Left kidney (tissue), 8 donors: Measurements from ENCODE around the gene TPP2. TPM values are rescaled to one million over a fixed set of nuclear protein-coding genes. Genes with fewer than 3 reads are reported as not detected.

Source experiments
- DNase-seq: peaks from one replicate; pipeline ENCODE4 v3.0.0-alpha.2; 2013
- long read RNA-seq, 8 donors: transcript quantifications; one replicate each; lab custom pipeline, GENCODE V29; 2026
- polyA plus RNA-seq: library from polyadenylated mRNA; unstranded; fragments of 120-200 nt; gene quantifications from one replicate; pipeline ENCODE4 v1.2.1, GENCODE V29; 2013; ENCODE audit not compliant: insufficient read length

Gene TPP2
- 71.7 TPM for polyA plus RNA-seq
- long read RNA-seq, donor 1, partial matches to known transcripts, result 0 of 2 reads
- long read RNA-seq, donor 1, other reads (novel, unspliced or antisense), result 0 of 2 reads
- long read RNA-seq, donor 2, partial matches to known transcripts, result 0 of 2 reads
- long read RNA-seq, donor 2, other reads (novel, unspliced or antisense), result 0 of 2 reads
- long read RNA-seq, donor 3, result 0 reads
- long read RNA-seq, donor 4, result 0 reads
- long read RNA-seq, donor 5, partial matches to known transcripts, result 30 of 32 reads
- long read RNA-seq, donor 5, other reads (novel, unspliced or antisense), result 0 of 32 reads
- long read RNA-seq, donor 6, partial matches to known transcripts, result 0 of 1 reads
- long read RNA-seq, donor 6, other reads (novel, unspliced or antisense), result 0 of 1 reads
- long read RNA-seq, donor 7, partial matches to known transcripts, result 0 of 3 reads
- long read RNA-seq, donor 7, other reads (novel, unspliced or antisense), result 0 of 3 reads
- long read RNA-seq, donor 8, result 0 reads

DNA sequence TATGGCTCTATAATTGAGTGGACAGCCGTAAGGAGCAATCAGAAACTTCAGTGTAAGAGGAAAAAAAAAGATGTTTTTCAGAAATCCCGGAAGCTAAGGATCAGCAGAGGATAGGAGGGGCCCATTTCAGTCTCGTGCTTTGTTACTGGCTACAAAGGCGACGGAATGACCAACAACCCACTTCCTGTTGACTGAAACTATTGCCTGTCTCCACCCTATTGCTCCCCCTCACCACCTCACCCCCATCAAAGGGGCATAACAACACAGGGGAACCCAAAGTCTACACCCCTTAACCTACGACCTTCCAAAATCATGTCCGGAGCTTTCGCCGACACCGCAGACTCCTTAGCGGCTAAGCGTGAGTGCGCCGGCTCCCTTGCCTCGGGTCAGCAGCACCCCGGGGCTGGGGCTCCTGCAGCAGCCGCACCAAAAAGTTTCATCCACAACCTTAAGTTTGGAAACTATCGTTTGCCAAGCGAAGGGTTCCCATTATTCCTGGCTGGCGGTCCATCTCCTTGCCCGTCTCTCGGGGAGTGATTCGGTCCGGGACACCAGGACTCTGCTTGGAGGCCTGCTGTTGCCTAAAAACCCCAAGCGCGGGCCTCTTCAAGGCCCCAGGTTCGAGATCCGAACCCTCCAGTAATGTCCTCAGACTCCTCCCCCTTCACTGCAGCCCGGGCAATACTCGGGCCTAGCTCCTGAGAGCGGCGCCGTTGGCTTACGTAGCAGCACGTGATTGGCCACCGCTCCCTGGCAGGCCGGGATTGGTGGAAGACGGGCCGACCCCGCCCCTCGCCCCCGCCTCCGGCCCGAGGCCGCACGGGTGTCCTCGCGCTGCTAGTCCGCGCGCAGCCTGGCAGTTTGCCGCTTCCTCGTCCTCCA is at the start of gene TPP2:
Gene TPP2 (plus strand): TSS at position 840 of the 882 bp plus-strand sequence. CDS start 53 bp downstream, outside the sequence.
- DNase-seq, result peak; percentile 97

DNA sequence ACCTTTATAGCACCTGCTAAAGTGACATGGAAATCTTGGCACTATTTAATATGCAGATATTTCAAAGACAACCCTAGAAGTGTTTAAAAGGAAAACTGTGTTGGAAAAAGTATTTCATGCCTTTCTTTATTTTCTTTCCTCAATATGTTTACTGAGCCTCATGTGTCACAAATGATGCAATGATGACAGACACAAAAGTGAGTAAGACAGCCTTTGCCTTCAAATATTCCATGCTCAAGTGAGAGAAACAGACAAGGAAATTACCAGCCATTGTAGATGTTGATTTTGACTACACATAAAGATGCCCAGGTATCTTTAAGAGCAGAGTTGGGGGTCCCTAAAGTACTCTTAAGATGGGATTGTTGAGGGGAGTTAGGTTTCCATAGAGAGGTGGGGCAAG is 48.0 kb upstream of the TPP2 start:
- DNase-seq, result no peak

DNA sequence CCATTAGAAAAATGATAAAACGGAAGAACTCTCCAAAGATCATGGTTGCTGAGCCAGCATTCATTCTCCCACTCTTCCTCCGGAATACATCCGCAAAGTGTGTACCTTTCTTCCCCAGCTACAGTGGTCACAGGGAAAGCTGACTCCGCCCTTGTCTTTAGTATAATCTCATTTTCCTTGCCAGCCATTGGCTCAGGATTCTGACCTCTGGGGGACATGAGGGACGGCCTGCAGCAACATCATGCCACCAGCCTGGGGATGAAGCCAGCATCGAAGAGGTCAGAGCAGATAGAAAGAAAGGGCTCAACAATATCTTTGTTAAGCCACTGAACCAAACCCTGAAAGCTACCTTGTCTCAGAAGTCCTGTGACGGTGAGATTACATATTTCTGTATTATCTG is 46.3 kb upstream of the TPP2 start:
- no peak for DNase-seq

DNA sequence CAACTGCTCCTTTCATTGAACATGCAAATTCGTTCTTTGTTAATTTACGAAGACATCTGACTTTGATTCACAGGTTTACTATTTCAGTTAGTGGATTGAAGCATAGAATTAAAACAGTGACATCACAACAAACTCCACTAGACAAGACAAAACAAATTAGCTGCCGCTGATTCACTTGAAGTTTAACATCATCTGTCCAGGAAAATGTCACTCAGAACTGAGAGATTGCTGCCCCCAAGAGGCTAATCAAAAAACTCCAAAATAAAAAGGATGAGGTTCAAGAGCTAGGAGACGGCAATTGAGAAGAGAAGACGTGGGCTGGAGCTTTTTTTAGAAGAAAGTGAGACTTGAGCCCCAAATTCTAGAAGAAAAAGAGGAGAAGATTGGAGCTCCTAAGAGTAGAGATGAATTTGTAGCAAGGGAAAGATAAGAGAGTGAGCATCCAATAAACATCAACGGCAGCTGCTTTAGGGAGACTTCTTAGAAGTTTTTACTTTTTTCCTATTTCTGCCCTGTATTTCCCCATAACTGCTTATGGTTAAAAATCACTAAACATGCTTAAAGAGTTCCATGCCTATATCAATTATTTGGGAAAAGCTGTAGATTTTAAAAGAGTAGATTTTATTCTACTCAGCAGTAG is 40.8 kb upstream of the TPP2 start:
- DNase-seq, result peak; percentile 34

DNA sequence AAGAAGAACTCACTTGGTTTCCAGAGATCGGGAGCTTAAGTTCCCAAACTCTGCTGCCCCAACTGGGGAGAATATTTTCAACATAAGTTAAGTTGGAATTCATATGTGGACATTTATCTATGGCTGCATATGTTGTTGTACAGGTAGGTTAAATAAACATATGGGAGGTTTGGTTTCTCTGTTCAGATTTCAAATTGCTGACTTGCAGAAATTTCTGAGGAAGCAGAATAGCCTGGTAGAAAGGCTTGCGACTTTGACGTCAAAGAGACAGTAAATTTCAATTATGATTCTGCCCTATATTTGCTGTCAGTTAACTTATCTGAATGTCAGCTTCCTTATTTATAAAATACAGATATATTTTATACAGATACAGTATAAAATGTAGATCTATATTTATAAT is 40.0 kb upstream of the TPP2 start:
- no peak for DNase-seq

DNA sequence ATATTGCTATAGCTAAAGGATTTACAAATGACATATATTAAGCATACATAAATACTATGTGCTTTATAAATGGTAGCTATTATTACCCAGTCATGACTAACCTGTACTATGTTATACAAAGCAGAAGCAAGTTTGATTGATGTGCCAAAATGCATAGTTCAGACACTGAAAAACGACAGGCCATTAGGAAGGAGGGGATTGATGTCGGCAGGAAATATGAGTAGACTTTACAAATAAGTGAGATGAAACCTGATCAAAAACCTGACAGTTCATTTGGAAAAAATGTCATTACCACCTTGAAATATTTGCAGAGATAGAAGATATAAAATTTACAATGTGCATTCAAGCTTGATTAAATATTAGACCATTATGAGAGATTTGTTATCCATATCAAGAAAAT is 38.8 kb upstream of the TPP2 start:
- no peak for DNase-seq

DNA sequence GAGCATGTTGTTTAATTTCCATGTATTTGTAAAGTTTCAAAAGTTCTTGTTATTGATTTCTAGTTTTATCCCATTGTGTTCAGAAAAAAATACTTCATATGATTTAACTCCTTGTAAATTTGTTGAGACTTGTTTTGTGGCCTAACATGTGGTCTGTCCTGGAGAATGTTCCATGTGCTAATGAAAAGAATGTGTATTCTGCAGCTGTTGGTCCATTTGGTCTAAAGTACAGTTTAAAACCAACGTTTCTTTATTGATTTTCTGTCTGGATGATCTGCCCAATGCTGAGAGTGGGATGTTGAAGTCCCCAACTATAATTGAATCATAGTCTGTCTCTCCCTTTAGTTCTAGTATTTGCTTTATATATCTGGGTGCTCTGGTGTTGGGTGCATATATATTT is 34.9 kb upstream of the TPP2 start:
- DNase-seq, result no peak

DNA sequence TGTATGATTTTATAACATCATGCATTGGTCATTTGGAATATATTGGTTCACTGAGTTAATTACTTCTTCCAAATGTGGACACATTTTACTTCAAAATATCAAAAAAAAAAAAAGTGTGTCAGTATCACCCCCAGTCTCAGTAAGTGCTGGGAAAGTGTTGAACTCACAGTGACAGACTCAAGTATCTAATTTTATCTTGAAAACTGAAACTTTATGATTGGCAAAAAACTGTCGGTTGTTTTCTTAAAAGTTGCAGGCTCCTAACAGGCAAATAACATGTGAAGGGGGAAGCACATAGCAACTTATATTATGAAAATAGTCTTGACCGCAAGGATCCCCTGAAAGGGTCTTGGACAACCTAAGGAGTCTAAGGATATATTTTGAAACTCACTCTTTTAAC is 33.5 kb upstream of the TPP2 start:
- no peak for DNase-seq

DNA sequence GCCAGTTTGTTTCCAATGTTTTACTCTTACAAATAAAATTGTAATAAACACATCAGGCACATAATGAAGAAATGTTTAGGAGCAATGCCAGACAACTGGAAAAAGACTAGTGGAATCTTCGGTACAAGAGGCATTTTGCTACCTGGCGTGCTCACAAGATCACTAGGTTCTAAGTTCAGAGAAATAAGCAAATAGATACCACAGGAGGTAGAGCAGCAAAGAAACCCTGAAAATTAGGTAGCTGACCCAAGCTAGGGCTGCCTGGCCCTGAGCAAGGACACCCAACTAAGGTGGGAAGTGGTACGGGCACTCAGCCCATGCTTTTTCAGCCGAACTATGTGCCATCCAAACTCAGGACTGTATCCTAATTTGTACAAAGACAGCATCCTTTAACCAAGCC is 32.2 kb upstream of the TPP2 start:
- no peak for DNase-seq

DNA sequence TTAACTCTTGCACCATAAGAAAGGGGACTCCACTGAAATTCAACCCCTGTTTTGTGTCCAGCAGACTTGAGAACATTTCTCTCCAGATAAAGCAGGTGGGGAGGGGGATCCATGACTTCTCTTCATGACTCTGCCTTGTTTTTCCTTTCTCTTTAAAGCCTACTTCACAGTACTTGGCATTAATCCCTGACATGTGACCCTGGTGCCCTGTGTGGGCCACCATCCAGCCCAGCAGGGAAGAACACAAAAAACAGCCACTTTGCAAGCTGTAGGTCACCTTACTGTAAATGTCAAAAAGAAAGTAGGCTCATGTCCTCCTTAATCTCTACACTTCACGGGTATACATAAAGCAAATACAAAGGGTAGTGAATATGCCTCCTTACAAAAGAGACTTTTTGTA is 30.3 kb upstream of the TPP2 start:
- DNase-seq, result no peak

DNA sequence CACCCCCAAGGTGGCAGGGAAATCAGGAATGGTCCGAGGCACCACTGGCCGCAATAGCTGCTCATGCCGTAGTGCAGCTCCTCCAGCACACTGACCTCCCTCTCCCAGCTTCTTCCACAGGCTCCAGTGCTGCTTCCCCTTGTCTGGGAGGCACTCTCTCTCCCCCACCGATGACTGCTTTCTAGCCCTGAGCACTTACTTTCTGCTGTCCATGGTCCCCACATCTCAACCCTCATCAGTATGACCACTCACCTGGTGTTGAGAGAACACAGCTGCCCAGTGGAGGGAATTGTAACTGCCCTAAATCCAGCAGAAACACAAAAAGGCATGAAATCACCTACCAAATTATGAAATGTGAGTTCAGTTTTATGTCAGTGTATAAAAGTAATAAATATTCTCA is 28.9 kb upstream of the TPP2 start:
- DNase-seq, result no peak

DNA sequence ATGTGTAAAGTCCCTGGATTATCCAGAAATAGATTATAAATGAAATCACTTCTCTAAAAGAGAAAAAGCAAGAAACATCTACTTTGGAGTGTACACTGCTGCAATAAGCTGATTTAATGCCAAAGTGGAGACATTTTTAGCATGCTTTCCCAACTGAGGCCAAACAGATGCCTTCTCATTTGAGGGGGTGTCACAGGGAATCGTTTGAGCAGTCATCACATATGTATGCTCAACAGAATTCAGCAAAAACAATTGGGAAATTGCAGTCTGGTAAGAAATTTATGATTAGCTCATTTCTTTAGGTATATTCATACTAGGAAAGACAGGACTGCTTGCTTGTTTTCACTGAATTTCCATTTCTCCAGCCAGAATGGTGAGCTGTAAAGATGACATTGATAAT is 27.3 kb upstream of the TPP2 start:
- DNase-seq, result no peak

DNA sequence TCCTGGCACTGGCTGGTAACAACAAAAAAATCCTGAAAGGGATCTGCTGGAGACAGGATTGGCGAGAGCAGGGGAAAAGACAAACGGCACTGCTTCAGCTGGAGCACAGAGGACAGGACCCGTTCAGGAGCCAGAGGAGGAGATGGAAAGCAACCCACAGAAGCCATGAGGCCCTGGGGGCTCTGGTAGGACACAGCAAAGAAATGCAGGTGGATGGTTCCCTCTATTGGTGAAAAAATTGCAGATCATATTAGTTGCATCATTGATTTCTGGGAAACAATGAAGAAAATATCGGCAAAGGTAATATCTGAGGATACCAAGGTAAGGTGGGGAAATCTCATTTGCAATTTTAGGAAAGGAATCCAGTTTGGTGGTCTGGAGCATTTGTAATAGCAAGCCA is 25.7 kb upstream of the TPP2 start:
- DNase-seq, result no peak

DNA sequence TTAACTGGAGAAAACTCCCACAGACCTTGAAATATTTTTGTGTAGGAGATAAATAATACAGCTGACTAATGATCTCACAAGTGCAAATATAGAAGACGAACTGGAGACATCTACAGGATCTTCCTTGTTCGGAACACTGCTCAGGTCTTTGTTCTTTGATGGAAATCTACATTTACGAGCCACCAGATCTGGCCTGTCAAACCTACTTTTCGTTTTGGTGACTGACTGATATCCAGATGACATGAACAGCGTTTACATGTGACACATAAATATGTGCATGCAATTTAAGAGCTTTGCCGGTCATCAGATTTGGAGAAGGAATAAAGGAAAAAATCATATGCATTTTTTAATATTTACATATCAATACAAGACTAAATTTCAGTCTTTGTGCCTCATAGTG is 24.5 kb upstream of the TPP2 start:
- DNase-seq, result no peak

DNA sequence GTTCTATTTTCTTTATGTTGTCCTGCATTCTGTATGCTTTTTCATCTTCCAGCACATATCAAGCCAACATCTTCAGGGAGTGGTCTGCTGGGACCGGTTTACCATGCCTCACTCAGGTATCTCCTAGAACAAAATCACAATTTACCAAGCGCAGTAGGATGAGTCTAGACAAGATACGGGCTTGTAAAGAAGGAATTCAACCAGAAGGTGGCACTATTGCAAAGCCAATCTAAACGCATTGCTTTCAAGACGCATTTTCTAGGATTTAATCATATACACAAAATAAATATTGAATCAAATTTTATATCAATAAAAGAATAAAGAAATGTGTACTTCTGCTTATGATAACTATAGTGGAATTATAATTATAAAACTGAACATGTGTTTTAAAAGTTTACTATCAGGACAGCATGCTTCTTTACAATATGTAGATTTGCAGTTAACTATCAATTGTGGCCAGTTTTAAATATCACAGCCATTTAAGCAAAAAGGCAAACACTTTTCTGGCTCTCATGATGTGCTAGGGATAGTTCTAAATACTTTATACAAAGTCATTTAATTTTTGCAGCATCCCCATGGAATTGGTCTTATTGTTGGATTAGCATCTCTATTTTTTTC is 16.1 kb upstream of the TPP2 start:
- DNase-seq, result peak; percentile 65

DNA sequence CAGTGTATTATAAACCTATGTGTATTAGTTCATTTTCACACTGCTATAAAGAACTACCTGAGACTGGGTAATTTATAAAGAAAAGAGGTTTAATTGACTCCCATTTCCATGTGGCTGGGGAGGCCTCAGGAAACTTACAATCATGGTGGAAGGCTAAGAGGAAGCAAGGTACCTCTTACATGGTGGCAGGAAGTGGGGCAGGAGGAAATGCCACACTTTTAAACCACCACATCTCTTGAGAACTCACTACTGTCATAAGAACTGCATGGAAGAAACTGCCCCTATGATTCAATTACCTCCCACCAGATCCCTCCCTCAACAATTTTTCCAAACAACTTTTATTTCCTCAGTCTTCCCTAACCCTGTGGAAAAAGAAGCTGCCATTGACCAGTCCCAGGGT is 14.5 kb upstream of the TPP2 start:
- no peak for DNase-seq

DNA sequence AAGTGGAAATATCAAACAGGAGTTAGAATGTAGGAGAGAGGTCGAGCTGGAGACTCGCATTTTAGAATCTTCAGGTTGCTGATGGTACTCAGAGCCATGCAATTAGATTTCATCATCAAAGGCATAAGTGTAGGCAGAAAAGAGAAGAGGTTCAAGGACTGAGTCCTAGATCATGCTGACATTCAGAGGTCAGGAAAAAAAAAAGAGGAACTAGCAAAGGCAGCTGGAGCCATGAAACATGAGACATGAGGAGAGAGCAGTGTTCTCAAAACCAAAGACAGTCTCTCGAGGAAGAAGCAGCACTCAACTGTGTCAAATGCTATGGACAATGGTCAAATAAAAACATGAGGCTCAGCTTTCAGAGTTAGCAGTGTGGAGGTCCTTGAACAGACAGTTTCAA is 12.4 kb upstream of the TPP2 start:
- peak; percentile 46 for DNase-seq

DNA sequence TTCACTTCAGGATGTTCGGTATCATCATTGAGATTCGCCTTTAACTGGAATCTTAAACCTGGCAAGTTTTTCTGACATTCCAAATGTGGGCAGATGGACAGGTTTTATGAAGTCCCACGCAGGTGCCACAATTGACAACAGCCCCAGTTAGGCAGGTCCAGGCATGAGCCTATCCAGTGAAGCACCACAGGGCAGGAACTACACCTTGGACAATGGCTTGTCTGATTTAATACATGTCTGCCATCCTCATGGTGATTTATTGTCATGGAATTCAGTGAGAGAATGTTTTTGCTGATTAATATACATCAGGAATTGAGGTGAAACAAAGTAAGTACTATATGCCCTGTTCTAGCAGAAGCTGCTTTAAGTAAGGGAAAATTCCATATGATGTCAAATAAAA is 10.2 kb upstream of the TPP2 start:
- DNase-seq, result no peak

DNA sequence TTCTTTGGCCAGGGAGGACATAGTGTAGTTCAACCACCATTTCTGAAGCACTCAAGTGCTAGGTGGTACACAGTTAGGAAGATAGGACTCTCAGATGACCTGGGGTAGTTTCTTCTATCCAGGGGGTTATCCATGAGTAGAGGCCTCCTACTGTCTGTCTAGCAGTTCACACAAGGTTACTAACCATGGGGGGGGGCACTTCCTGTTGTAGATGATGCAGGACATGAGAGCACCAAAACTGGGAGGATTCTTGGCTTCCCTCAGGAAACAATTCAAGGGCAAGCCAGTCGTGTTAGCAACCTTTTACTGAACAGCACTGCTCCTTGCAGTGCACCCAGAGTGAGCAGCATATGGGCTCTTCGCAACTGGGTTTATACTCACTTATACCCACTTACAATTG is 8.9 kb upstream of the TPP2 start:
- DNase-seq, result no peak

DNA sequence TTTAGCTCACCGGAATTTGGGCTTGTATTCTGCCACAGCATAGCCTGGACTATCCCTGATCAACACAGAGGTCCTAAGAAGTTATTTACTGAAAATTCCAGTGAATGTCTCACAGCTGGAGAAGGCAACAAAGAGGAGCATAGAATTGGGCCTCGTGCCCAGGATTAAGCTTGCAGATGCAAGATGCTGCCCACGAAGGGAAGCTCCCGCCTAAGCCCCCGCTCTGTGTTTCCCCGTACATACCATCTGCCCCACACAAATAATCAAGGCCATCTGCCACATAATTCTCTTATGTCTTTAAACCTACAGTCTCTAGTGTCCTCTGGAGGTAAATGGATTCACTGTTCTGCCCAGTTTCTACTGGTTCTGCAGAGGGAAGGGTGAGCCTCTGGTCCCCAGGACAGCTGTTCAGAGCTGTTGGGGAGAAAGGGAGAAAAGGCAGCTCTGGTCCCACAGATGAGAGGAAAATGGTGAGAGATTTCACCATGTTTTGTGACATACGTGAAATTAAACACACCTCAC is 7.4 kb upstream of the TPP2 start:
- DNase-seq, result no peak

DNA sequence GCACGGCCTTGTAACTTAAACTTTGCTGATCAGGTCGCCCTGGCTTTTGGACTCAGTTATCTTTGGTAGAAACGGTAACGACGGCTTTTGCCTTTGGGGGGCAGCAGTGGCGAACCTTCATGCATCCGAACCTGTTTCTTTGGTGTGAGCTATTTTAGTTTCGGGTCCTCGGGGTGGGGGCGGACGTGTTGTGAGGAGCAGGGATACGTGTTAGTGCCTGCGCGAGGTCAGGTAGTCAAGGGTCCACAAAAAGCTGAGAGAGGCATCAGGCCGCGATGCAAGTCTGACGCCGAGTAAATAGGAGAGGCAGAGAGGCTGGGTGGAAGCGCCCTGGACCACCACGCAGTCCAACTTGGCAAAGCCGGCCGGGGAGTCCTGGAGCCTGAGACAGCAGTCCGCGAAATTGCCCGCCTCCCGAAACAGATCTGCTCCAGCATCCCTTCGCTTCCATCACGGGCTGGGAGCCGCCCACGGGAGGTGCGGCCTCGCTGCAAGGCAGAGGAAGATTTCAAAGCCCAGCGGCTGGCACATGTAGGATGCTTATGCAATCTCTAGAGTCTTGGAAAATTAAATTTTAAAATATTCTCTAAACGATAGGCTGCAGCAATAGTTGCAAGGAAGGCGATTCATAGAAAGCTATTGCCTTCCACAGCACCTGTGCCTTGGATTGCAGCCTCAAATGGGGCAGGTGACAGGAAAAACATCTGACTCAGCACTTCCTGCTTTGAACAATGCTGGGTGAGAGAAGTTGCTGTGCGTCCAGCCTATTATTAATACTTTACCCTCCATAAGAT is 4.6 kb upstream of the TPP2 start:
- DNase-seq, result peak; percentile 81
